ENCODE results near the gene TUBGCP6.

Gene TUBGCP6

GRCh38 chr22:50207383-50208140 is 37.3 kb downstream of the TUBGCP6 start:
- no peak for TF ChIP-seq CTCF (IDR thresholded peaks at IDR 0.05)

GRCh38 chr22:50206599-50206998 is 38.2 kb downstream of the TUBGCP6 start:
- peak; percentile 51 for TF ChIP-seq CTCF (IDR thresholded peaks at IDR 0.05)

- no peak for TF ChIP-seq CTCF (IDR thresholded peaks at IDR 0.05)
Observed at GRCh38 chr22:50205781-50206569, 38.8 kb downstream of the TUBGCP6 start.

- no peak for TF ChIP-seq CTCF (IDR thresholded peaks at IDR 0.05)
Observed at GRCh38 chr22:50204571-50204970, 40.3 kb downstream of the TUBGCP6 start.

- no peak for TF ChIP-seq CTCF (IDR thresholded peaks at IDR 0.05)
Observed at GRCh38 chr22:50203288-50203687, 41.5 kb downstream of the TUBGCP6 start.

- no peak for TF ChIP-seq CTCF (IDR thresholded peaks at IDR 0.05)
Observed at GRCh38 chr22:50202130-50202666, 42.6 kb downstream of the TUBGCP6 start.

GRCh38 chr22:50201191-50202129 is 43.4 kb downstream of the TUBGCP6 start:
- no peak for TF ChIP-seq CTCF (IDR thresholded peaks at IDR 0.05)
